Measurements from ENCODE around the gene ADH4. TPM values are rescaled to one million over a fixed set of nuclear protein-coding genes. Genes with fewer than 3 reads are reported as not detected.

The ADH4 gene
- total and polyA plus RNA-seq, 2 of the 4 experiments (the other 2 are of a cell fraction): not detected

DNA sequence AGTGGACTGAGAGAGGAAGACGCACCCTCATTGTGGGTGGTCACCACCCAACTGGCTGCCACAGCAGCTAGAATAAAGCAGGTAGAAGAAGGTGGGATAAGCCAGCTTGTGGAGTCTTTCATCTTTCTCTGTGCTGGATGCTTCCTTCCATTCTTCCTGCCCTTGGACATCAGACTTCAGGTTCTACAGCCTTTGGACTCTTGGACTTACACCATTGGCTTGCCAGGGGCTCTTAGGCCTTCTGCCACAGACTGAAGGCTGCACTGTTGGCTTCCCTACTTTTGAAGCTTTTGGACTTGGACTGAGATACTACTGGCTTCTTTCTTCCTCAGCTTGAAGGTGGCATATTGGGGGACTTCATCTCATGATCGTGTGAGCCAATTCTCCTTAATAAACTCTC is 41.5 kb upstream of the ADH4 start:
- intact Hi-C loops (cut with micrococcal nuclease): no loop called here
- no peaks in the 10 kb centered on the region for H3K27me3 ChIP-seq (ENCODE audit: control insufficient read depth, insufficient read depth, low read length)
- POLR2A ChIA-PET (ENCODE audit: unreplicated experiment): no interaction called here

More for the DNA sequence above, 41.5 kb upstream of the ADH4 start:
- H3K14ac ChIP-seq (replicated peaks; ENCODE audit: low read depth, low read length): no peak overlapping the region
- H3K36me3 ChIP-seq (ENCODE audit: control insufficient read depth, insufficient read depth, low read length): no peaks in the 10 kb centered on the region
- H3K23ac ChIP-seq (ENCODE audit: low read depth, low read length): no peak overlapping the region
- H2BK15ac ChIP-seq (ENCODE audit: low read depth, low read length): no peak overlapping the region
- dilution Hi-C loops (cut with HindIII; ENCODE audit: low sequenced_read_pairs, unreplicated experiment) (no loop called here), in situ Hi-C loops (cut with MboI; ENCODE audit: low sequenced_read_pairs) (no loop called here)
- H3K4ac ChIP-seq (ENCODE audit: low read depth, low read length): no peak overlapping the region
- no peaks in the 10 kb centered on the region for H3K79me1 ChIP-seq (ENCODE audit: low read depth in 1 of 2, low read length in 2 of 2)
- H3K9me1 ChIP-seq (ENCODE audit: insufficient read depth, low read length): peaks cover 3% of the 10 kb centered on the region; the same call in 1 of the 2 replicates
- H2AK5ac ChIP-seq (ENCODE audit: low read depth, low read length): no peak overlapping the region
- no peak overlapping the region for H4K8ac ChIP-seq (ENCODE audit: low read depth in 2 of 2, low read length in 2 of 2)
- no peak overlapping the region for H4K5ac ChIP-seq (ENCODE audit: low read depth, low read length)
- peaks cover 1% of the 10 kb centered on the region for H3K4me1 ChIP-seq (ENCODE audit: control insufficient read depth, insufficient read depth, low read length)
- H2BK5ac ChIP-seq (ENCODE audit: low read depth, low read length, poor library complexity, severe bottlenecking): no peak overlapping the region
- CTCF ChIA-PET: no interaction called here
- no peak overlapping the region for H3K18ac ChIP-seq (ENCODE audit: low read depth, low read length)
- no peak overlapping the region for H3K9ac ChIP-seq (ENCODE audit: low read depth, low read length)
- no peak overlapping the region for H3K4me3 ChIP-seq (ENCODE audit: insufficient read depth, low read depth, low read length)
- H3K4me2 ChIP-seq (ENCODE audit: low read depth, low read length): no peak overlapping the region
- H4K91ac ChIP-seq (ENCODE audit: insufficient read depth, low read depth, low read length): no peak overlapping the region
- ATAC-seq (ENCODE audit: low read depth): no peak
- H3K9me3 ChIP-seq (ENCODE audit: control insufficient read depth, insufficient read depth, low read length): no peaks in the 10 kb centered on the region; the same call in 1 of the 2 replicates
- no peak overlapping the region for H2BK20ac ChIP-seq (ENCODE audit: low read depth, low read length)
- no peaks in the 10 kb centered on the region for H4K20me1 ChIP-seq (ENCODE audit: insufficient read depth, low read length)
- WGBS, 2 experiments (ENCODE audit: extremely low coverage in 2 of 2, insufficient read length in 1 of 2): no CpG with 5 or more reads among the region's 2 CpGs
- H3K27ac ChIP-seq (ENCODE audit: insufficient read depth, low read length): no peak overlapping the region
- H2AFZ ChIP-seq (replicated peaks; ENCODE audit: low read length, poor library complexity): no peak overlapping the region
- H2AK9ac ChIP-seq (replicated peaks; ENCODE audit: low read depth, low read length, poor library complexity): no peak overlapping the region
- H3K56ac ChIP-seq (ENCODE audit: extremely low read depth, insufficient read depth, low read length): no peak overlapping the region
- DNase-seq: no peak
- H2BK120ac ChIP-seq (ENCODE audit: low read depth, low read length): no peak overlapping the region
- TF ChIP-seq MAFK (IDR thresholded peaks at IDR 0.05; ENCODE audit: low read depth, low read length) (no peak), CHD1 (IDR thresholded peaks at IDR 0.05; ENCODE audit: low read depth, low read length) (no peak), RFX5 (IDR thresholded peaks at IDR 0.05; ENCODE audit: low read depth, low read length) (no peak), RCOR1 (IDR thresholded peaks at IDR 0.05; ENCODE audit: insufficient replicate concordance, low read length) (no peak), POLR2A (IDR thresholded peaks at IDR 0.05; ENCODE audit: low read depth, low read length) (no peak), CEBPB (IDR thresholded peaks at IDR 0.05; ENCODE audit: low read depth, low read length) (no peak), USF2 (IDR thresholded peaks at IDR 0.05; ENCODE audit: low read depth, low read length) (no peak), NFE2L2 (IDR thresholded peaks at IDR 0.05; ENCODE audit: low read depth, low read length) (no peak)
- TF ChIP-seq, protein P1, sequence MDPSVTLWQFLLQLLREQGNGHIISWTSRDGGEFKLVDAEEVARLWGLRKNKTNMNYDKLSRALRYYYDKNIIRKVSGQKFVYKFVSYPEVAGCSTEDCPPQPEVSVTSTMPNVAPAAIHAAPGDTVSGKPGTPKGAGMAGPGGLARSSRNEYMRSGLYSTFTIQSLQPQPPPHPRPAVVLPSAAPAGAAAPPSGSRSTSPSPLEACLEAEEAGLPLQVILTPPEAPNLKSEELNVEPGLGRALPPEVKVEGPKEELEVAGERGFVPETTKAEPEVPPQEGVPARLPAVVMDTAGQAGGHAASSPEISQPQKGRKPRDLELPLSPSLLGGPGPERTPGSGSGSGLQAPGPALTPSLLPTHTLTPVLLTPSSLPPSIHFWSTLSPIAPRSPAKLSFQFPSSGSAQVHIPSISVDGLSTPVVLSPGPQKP (IDR thresholded peaks at IDR 0.05; ENCODE audit: borderline replicate concordance, low read depth, low read length): no peak
- TF ChIP-seq, protein P2, sequence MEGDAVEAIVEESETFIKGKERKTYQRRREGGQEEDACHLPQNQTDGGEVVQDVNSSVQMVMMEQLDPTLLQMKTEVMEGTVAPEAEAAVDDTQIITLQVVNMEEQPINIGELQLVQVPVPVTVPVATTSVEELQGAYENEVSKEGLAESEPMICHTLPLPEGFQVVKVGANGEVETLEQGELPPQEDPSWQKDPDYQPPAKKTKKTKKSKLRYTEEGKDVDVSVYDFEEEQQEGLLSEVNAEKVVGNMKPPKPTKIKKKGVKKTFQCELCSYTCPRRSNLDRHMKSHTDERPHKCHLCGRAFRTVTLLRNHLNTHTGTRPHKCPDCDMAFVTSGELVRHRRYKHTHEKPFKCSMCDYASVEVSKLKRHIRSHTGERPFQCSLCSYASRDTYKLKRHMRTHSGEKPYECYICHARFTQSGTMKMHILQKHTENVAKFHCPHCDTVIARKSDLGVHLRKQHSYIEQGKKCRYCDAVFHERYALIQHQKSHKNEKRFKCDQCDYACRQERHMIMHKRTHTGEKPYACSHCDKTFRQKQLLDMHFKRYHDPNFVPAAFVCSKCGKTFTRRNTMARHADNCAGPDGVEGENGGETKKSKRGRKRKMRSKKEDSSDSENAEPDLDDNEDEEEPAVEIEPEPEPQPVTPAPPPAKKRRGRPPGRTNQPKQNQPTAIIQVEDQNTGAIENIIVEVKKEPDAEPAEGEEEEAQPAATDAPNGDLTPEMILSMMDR (conservative IDR thresholded peaks at IDR 0.05; ENCODE audit: low read depth, low read length): no peak
- BruUV-seq (replicated peaks): no TSS peak

Data from IMR-90 (cell line).